GM21723 (cell line): ENCODE measurements around the gene CCDC88C.
"Not testable (repeated sequence)": the region's sequence is repeated elsewhere in the genome, so short reads cannot be mapped to it uniquely, and the experiment has no call there.

ENCODE experiments used
- ATAC-seq: cut with Tn5 transposase; IDR thresholded peaks from one replicate; pipeline ENCODE4 v1.9.1; 2021; ENCODE audit warnings: mild to moderate bottlenecking, moderate library complexity; ENCODE audit not compliant: unreplicated experiment

CCDC88C gene

GRCh38 chr14:91233936-91234790, 183.5 kb downstream of the CCDC88C start:
- ATAC-seq, result no peak

GRCh38 chr14:91232603-91233002, 185.0 kb downstream of the CCDC88C start:
- ATAC-seq, result no peak

- ATAC-seq, result no peak
Measured at GRCh38 chr14:91232052-91232451, 185.6 kb downstream of the CCDC88C start.

- no peak for ATAC-seq
Measured at GRCh38 chr14:91231446-91231845, 186.2 kb downstream of the CCDC88C start.

- ATAC-seq, result no peak
Measured at GRCh38 chr14:91230397-91231035, 187.1 kb downstream of the CCDC88C start.

- ATAC-seq, result peak; percentile 70
Measured at GRCh38 chr14:91229743-91230200, 187.8 kb downstream of the CCDC88C start.

- ATAC-seq, result no peak
Measured at GRCh38 chr14:91229005-91229382, 188.6 kb downstream of the CCDC88C start.

GRCh38 chr14:91228112-91229004, 189.3 kb downstream of the CCDC88C start:
- ATAC-seq, result peak; percentile 87

- no peak for ATAC-seq
Measured at GRCh38 chr14:91227183-91227628, 190.4 kb downstream of the CCDC88C start.

GRCh38 chr14:91226360-91226759, 191.3 kb downstream of the CCDC88C start:
- not testable (repeated sequence) for ATAC-seq

GRCh38 chr14:91225025-91225424, 192.6 kb downstream of the CCDC88C start:
- ATAC-seq, result no peak

GRCh38 chr14:91223028-91223783, 194.4 kb downstream of the CCDC88C start:
- no peak for ATAC-seq
